Measurements from ENCODE around the gene MATN3.

MATN3 gene

GRCh38 chr2:20035955-20036666 is 23.6 kb upstream of the MATN3 start:
- peak; percentile 4 for DNase-seq

DNA sequence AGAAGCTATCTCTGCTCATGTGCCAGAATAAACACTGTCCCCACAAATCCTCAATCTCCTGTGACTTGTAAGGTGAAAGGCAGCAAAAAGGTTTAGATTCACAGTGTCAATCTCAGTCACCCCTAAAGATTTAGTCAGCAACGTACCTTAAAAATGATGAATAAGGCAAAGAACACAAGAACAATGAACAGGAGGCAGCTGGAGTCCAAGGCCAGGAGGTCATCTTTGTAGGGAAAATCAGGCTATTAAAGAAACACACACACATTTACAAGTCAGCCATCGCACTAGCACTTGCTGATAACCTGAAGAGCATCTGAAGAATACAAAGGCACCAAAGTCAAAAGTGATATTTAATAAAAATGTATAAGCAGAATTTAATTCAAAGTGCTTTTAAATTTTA is 22.4 kb upstream of the MATN3 start:
- no peak for DNase-seq

- DNase-seq: no peak
Observed at GRCh38 chr2:20034218-20034617, 21.8 kb upstream of the MATN3 start.

GRCh38 chr2:20033322-20033721 is 20.9 kb upstream of the MATN3 start:
- DNase-seq: no peak

- DNase-seq: no peak
Observed at GRCh38 chr2:20030224-20030623, 17.8 kb upstream of the MATN3 start.

DNA sequence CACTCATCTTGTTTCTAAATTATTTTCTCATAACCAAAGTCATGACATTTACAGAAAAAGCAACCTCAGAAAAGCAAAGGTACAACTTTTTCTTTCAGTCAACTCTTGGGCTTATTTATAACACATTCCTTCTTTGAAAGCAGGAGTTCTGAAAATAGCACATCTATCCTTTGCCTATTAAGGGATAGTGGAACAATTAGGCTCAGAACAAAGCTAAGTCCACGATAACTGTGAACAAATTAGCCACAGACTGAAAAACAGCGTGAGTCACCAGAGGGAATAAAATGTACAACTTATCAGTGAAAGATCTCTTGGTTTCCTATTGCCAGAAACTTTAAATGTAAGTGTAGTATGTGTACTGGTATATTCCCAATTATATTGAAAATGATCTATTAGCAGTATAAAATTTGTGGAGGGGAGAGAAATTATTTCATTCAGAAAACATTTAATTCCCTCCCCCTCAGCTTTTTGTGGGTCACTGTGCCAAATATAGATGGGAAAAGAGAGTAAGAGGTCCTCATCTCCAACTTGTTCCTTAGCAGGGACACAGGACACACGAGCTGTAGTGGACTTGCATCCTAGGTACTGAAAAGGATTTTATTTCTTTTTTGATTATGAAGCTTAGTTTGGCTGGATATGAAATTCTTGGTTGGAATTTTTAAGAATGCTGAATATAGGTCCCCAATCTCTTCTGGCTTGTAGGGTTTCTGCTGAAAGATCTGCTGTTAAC is 15.4 kb upstream of the MATN3 start:
- no peak for DNase-seq

GRCh38 chr2:20027260-20027677 is 14.8 kb upstream of the MATN3 start:
- DNase-seq: no peak

DNA sequence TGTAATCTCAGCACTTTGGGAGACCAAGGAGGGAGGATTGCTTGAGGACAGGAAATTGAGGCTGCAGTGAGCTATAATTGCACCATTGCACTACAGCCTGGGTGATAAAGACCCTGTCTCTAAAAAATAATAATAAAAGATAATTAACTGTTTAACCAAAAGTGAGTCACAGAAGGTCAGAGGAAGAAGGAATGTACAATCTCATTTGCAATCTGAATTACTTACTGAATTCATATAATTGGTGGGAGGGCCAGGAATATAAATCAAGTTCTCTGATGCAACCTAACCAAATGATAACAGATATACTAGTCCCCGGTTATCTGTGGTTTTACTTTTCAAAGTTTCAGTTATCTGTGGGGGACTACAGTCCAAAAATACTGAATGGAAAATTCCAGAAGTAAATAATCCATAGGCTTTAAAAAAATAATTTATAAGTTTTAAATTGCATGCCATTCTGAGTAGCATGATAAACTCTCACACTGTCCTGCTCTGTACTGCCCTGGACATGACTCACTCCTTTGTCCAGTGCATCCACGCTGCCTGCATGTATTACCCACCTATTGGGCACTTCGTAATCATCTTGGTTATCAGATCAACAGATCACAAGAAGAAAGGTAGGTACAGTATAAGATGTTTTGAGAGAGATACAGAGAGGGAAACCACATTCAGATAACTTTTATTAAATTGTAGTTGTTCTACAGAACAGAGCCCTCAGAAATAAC is 12.8 kb upstream of the MATN3 start:
- DNase-seq: no peak

DNA sequence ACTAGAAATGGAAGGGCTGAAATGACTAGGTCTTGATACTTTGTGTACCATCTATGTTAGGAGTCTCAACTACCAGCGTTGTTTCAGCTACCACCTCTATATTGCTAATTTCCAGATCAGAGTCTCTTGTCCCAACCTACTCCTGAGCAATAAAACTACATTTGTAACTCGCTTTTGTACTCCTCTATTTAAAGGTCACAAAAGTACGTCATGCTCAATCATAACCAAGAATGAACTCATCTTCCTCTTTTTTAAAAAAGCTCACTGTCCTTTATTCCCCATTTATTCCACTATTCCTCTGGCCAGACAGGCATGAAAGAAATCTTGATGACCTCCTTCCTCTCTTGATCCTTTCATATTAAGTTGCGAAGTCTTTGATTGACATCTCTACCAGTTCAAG is 11.2 kb upstream of the MATN3 start:
- DNase-seq: no peak

GRCh38 chr2:20021405-20022009 is 9.0 kb upstream of the MATN3 start:
- DNase-seq: no peak

- DNase-seq: no peak
Observed at GRCh38 chr2:20019747-20020146, 7.3 kb upstream of the MATN3 start.

- DNase-seq: no peak
Observed at GRCh38 chr2:20018601-20019152, 6.2 kb upstream of the MATN3 start.

- no peak for DNase-seq
Observed at GRCh38 chr2:20016346-20016745, 3.9 kb upstream of the MATN3 start.

DNA sequence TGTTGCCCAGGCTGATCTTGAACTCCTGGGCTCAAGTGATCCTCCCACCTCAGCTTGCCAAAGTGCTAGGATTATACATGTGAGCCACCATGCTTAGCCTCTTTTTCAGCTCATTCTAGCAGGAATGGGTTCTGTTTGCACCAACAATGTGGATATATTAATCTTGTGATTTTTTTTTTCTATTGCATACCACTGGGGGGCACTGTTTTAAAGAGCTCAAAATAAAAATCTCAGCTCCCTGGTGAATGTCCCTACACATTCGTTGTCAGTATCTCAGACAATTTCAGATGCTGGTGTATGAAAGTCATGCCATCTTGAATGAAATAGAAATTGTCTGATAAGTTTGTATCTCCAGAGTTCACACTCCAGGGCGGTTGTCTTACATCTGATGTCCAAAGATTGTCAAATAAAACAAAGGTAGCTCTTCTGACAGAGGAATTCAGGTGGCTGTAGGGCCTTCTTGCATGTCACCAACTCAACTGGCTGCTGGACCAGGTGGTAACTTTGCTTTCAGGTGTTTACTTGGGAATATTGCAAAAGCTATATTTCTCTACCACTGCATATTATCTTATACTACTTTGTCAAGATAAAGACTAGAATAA is 3.1 kb upstream of the MATN3 start:
- DNase-seq: peak; percentile 23

GRCh38 chr2:20013126-20013849 is 820 bp upstream of the MATN3 start:
- no peak for DNase-seq

DNA sequence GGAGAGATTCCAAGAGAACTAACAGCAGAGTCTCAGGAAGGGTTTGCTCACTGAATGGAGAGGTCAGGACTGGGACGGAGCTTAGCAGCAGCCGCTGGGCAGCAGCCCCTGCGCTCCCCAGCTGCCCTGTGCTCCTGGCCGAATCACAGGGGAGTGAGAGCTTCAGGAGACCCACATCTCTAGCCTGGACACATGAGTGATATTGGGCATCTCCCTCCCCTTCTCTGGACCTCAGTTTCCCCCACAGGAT is 511 bp downstream of the MATN3 start:
- DNase-seq: no peak

- no peak for DNase-seq
Observed at GRCh38 chr2:20011276-20012031, 1.0 kb downstream of the MATN3 start.

- no peak for DNase-seq
Observed at GRCh38 chr2:20008703-20009102, 3.8 kb downstream of the MATN3 start.

- DNase-seq: no peak
Observed at GRCh38 chr2:20005891-20006470, 6.5 kb downstream of the MATN3 start.

DNA sequence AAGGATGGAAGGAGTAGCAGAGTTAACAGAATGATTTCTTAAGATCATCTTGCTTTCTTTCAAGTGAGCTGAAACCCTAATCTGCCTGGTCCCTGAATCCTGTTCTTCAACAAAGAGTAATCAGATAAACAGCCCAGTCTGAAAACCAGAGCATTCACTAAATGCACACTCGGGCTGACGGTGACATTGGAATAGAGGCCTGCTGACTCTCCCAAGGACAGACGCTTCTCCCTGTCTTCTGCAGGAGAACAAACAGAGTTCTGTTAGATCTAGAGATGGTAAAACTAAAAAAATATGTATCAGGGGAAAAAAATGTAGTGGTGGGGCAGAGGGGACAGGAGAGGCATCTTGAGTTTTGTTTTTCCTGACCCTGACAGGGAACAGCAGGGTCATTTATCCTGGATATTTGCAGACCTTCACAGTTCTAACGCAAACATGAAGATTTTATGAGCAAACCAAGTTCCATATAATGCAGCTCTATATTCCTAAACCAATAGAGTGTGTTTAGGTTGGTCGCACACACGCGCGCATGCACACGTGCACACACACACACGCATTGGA is 7.3 kb downstream of the MATN3 start:
- no peak for DNase-seq

GRCh38 chr2:20001361-20001863 is 11.1 kb downstream of the MATN3 start:
- no peak for DNase-seq
